SK-N-SH (cell line): ENCODE data around the gene RBM15B. TPM values are rescaled to one million over a fixed set of nuclear protein-coding genes. Genes with fewer than 3 reads are reported as not detected.

Experiments used
- CTCF ChIA-PET: fragments of 300-600, 350-600 bp; formaldehyde crosslinking; extraction: SDS; loops from one replicate; lab custom pipeline; 2021; lab: Yijun Ruan, JAX
- POLR2A ChIA-PET: fragments of 350-600 bp; sonication (Branson Sonifier 250); formaldehyde crosslinking; extraction: SDS; loops from one replicate; lab custom pipeline; 2020; ENCODE audit warnings: antibody characterized with exemption, inconsistent platforms; lab: Yijun Ruan, JAX
- DNase-seq: peaks from one replicate; pipeline ENCODE4 v3.0.0; 2012
- H2AFZ ChIP-seq: fragments of 200-600 bp; sonication (generic); 2 replicates; pipeline ENCODE4 v1.8.1; 2016; ENCODE audit warnings: antibody characterized with exemption, mild to moderate bottlenecking, low read depth
- H3F3A ChIP-seq: fragments of 200-600 bp; sonication (generic); replicated peaks from 2 replicates; pipeline ENCODE3; 2016; ENCODE audit warnings: antibody characterized with exemption, mild to moderate bottlenecking; ENCODE audit not compliant: insufficient read depth
- H3K27ac ChIP-seq, 2 experiments: fragments of 200-500 bp in 1 of 2; fragments of 200-600 bp in 1 of 2; sonication (Bioruptor generic) in 1 of 2; sonication (generic), shearing (Covaris generic) in 1 of 2; 2 replicates each; pipeline versions ENCODE4 v1.5.1 to v1.6.1; 2014 to 2016; ENCODE audit warnings: low read depth in 2 of 2, inconsistent platforms in 1 of 2, low read length in 1 of 2, mild to moderate bottlenecking in 1 of 2, mixed read lengths in 1 of 2
- H3K27me3 ChIP-seq: fragments of 200-600 bp; sonication (generic), shearing (Covaris generic); 2 replicates; pipeline ENCODE4 v1.6.1; 2016; ENCODE audit warnings: mixed run types; ENCODE audit not compliant: insufficient read depth
- H3K36me3 ChIP-seq, 2 experiments: fragments of 200-500 bp in 1 of 2; fragments of 200-600 bp in 1 of 2; sonication (Bioruptor generic) in 1 of 2; sonication (generic) in 1 of 2; replicated peaks in 1 of 2; 2 replicates each; pipeline versions ENCODE3 to v1.5.1; 2014 to 2016; ENCODE audit warnings: low read length in 1 of 2, mild to moderate bottlenecking in 1 of 2; ENCODE audit not compliant: insufficient read depth in 2 of 2, control insufficient read depth in 1 of 2
- H3K4me1 ChIP-seq, 2 experiments: fragments of 200-500 bp in 1 of 2; fragments of 200-600 bp in 1 of 2; sonication (Bioruptor generic) in 1 of 2; sonication (generic), shearing (Covaris generic) in 1 of 2; 2 replicates each; pipeline versions ENCODE4 v1.5.1 to v1.6.1; 2014 to 2016; ENCODE audit warnings: low read depth in 1 of 2, low read length in 1 of 2, mixed run types in 1 of 2; ENCODE audit not compliant: insufficient read depth in 2 of 2, control insufficient read depth in 1 of 2
- H3K4me2 ChIP-seq: fragments of 200-600 bp; sonication (generic), shearing (Covaris generic); 2 replicates; pipeline ENCODE4 v1.6.1; 2017; ENCODE audit warnings: mixed run types
- H3K4me3 ChIP-seq, 2 experiments: fragments of 200-500 bp in 1 of 2; fragments of 200-600 bp in 1 of 2; sonication (Bioruptor generic) in 1 of 2; sonication (generic), shearing (Covaris generic) in 1 of 2; 2 replicates each; pipeline versions ENCODE4 v1.5.1 to v1.8.1; 2014 to 2016; ENCODE audit warnings: low read depth in 2 of 2, inconsistent platforms in 1 of 2, low read length in 1 of 2, mild to moderate bottlenecking in 1 of 2, mixed read lengths in 1 of 2, moderate library complexity in 1 of 2
- H3K79me2 ChIP-seq: fragments of 200-600 bp; sonication (generic); 2 replicates; pipeline ENCODE4 v1.8.1; 2017; ENCODE audit warnings: mild to moderate bottlenecking; ENCODE audit not compliant: insufficient read depth
- H3K9ac ChIP-seq: fragments of 200-600 bp; sonication (generic); 2 replicates; pipeline ENCODE4 v1.6.1; 2017; ENCODE audit warnings: mixed run types
- H3K9me2 ChIP-seq: fragments of 200-600 bp; sonication (generic); 2 replicates; pipeline ENCODE4 v1.6.1; 2017; ENCODE audit warnings: mixed run types
- H3K9me3 ChIP-seq: fragments of 200-600 bp; sonication (generic); 2 replicates; pipeline ENCODE4 v1.6.1; 2017; ENCODE audit warnings: mixed run types, mild to moderate bottlenecking, moderate library complexity
- H4K20me1 ChIP-seq: fragments of 200-600 bp; sonication (generic); 2 replicates; pipeline ENCODE4 v1.6.1; 2017; ENCODE audit warnings: mild to moderate bottlenecking, mixed run types; ENCODE audit not compliant: insufficient read depth
- EP300 ChIP-seq, 2 experiments: IDR thresholded peaks; 2 replicates each; pipeline versions ENCODE4 v1.4.0 to v1.6.1; 2012; ENCODE audit warnings: borderline replicate concordance in 1 of 2, low read depth in 1 of 2, low read length in 1 of 2
- FOSL2 ChIP-seq: IDR thresholded peaks from 2 replicates; pipeline ENCODE4 v1.4.0; 2012; ENCODE audit warnings: low read depth, mild to moderate bottlenecking, moderate library complexity, borderline replicate concordance
- GABPA ChIP-seq: IDR thresholded peaks from 2 replicates; pipeline ENCODE4 v1.4.0; 2012; ENCODE audit warnings: low read depth, mild to moderate bottlenecking
- GATA2 ChIP-seq: sonication (generic); formaldehyde crosslinking; IDR thresholded peaks from 2 replicates; pipeline ENCODE4 v1.5.0; 2020; ENCODE audit warnings: mild to moderate bottlenecking, missing genetic modification reagents
- JUND ChIP-seq: IDR thresholded peaks from 2 replicates; pipeline ENCODE4 v1.4.0; 2012
- MAX ChIP-seq: IDR thresholded peaks from 2 replicates; pipeline ENCODE4 v1.4.0; 2012; ENCODE audit warnings: low read depth
- MEF2A ChIP-seq: IDR thresholded peaks from 2 replicates; pipeline ENCODE4 v1.4.0; 2012; ENCODE audit warnings: low read depth, borderline replicate concordance
- NFIC ChIP-seq: IDR thresholded peaks from 2 replicates; pipeline ENCODE4 v1.4.0; 2012; ENCODE audit warnings: borderline replicate concordance
- NRF1 ChIP-seq: IDR thresholded peaks from 2 replicates; pipeline ENCODE4 v1.6.1; 2012; ENCODE audit warnings: low read depth, mild to moderate bottlenecking, low read length
- RAD21 ChIP-seq: IDR thresholded peaks from 2 replicates; pipeline ENCODE4 v1.6.1; 2012; ENCODE audit warnings: mild to moderate bottlenecking, low read length
- RFX5 ChIP-seq: IDR thresholded peaks from 2 replicates; pipeline ENCODE4 v1.6.1; 2012; ENCODE audit warnings: mild to moderate bottlenecking, improper control_type of control experiment, low read length
- SIN3A ChIP-seq: IDR thresholded peaks from 2 replicates; pipeline ENCODE4 v1.6.1; 2012; ENCODE audit warnings: low read depth, mild to moderate bottlenecking, low read length, moderate library complexity, borderline replicate concordance
- SMC3 ChIP-seq: IDR thresholded peaks from 2 replicates; pipeline ENCODE4 v1.6.1; 2012; ENCODE audit warnings: low read depth, low read length, improper control_type of control experiment
- TCF12 ChIP-seq: IDR thresholded peaks from 2 replicates; pipeline ENCODE4 v1.4.0; 2012
- YY1 ChIP-seq: IDR thresholded peaks from 2 replicates; pipeline ENCODE4 v1.4.0; 2012; ENCODE audit warnings: low read depth, mild to moderate bottlenecking
- WGBS: methylation state at CpG from one replicate; pipeline ENCODE4 v1.1.6; 2017; ENCODE audit warnings: low lambda C conversion rate; 5-methylcytosine and 5-hydroxymethylcytosine counted together
- polyA plus RNA-seq, 3 experiments: library from polyadenylated mRNA; depleted of rRNA; stranded (reverse); fragments of >200 nt; gene quantifications; 2 replicates each; pipeline ENCODE4 v1.2.3, GENCODE V29; 2012
- TF ChIP-seq, protein P1 (sequence below): IDR thresholded peaks from 2 replicates; pipeline ENCODE4 v1.4.0; 2012; ENCODE audit warnings: low read depth, borderline replicate concordance
- TF ChIP-seq, protein P2 (sequence below): IDR thresholded peaks from 2 replicates; pipeline ENCODE4 v1.6.1; 2012; ENCODE audit warnings: mild to moderate bottlenecking, low read depth, low read length, moderate library complexity
- TF ChIP-seq, protein P3 (sequence below): IDR thresholded peaks from 2 replicates; pipeline ENCODE4; 2012

Gene RBM15B
- polyA plus RNA-seq, 1 of the 3 experiments (the other 2 are of a cell fraction) = 17.0 TPM

- H3K27me3 ChIP-seq = no peaks in the 10 kb centered on the region
- no peaks in the 10 kb centered on the region for H3K9me3 ChIP-seq
- H3K79me2 ChIP-seq = peaks cover 59% of the 10 kb centered on the region
- peak overlapping the region; percentile 71 to 93 for H3K27ac ChIP-seq
- H3K4me1 ChIP-seq = peaks cover 21 to 36% of the 10 kb centered on the region in 2 experiments
- no peaks in the 10 kb centered on the region for H3K9me2 ChIP-seq
- H3F3A ChIP-seq = peaks cover 21% of the 10 kb centered on the region
- peaks cover 10% of the 10 kb centered on the region for H4K20me1 ChIP-seq
- peak; percentile 74 for DNase-seq
- peak overlapping the region; percentile 84 to 98 for H3K4me3 ChIP-seq
- H2AFZ ChIP-seq = peak overlapping the region; percentile 94
- 2% methylated on average over 14 of the region's 29 CpGs for WGBS
- ChIA-PET CTCF (interaction anchor here (0.7 to 2.7 kb wide), 5 partner anchors 13 to 768 kb away, joined by 3 to 27 read pairs (median 5); partner anchors contain the start of gene MAPKAPK3), POLR2A (interaction anchor here (0.9 to 2.4 kb wide), 8 partner anchors 10 to 815 kb away, joined by 3 to 12 read pairs (median 6); partner anchors contain the start of genes DCAF1, HEMK1 and MAPKAPK3)
- H3K4me2 ChIP-seq = peak overlapping the region; percentile 80
- H3K36me3 ChIP-seq = peaks cover 15 to 16% of the 10 kb centered on the region in 2 experiments
- TF ChIP-seq GATA2 (CRISPR knock-in tag) = peak; percentile 2; the same call in 1 of the 2 replicates
- TF ChIP-seq TCF12 = no peak
- peak overlapping the region; percentile 94 for H3K9ac ChIP-seq
These were observed 6.9 kb upstream of the RBM15B start for GRCh38 chr3:51384055-51384725.

GRCh38 chr3:51384726-51385473 is 6.2 kb upstream of the RBM15B start, which contains the start of gene MANF:
TSS of gene MANF (plus strand) at chr3:51385291. CDS start at chr3:51385343, 52 bp downstream.
- H3K36me3 ChIP-seq = peaks cover 16 to 23% of the 10 kb centered on the region in 2 experiments
- POLR2A ChIA-PET = interaction anchor here (0.5 to 2.4 kb wide), 13 partner anchors 10 to 994 kb away, joined by 3 to 12 read pairs (median 3); partner anchors contain the start of genes DCAF1, DOCK3, HEMK1 and MAPKAPK3
- H3K4me3 ChIP-seq = peak within 1 kb of the TSS; percentile 84 to 98
- peaks cover 28% of the 10 kb centered on the region for H3F3A ChIP-seq
- peak within 1 kb of the TSS; percentile 71 to 93 for H3K27ac ChIP-seq
- H3K9me2 ChIP-seq = no peaks in the 10 kb centered on the region
- H3K9me3 ChIP-seq = no peaks in the 10 kb centered on the region
- H3K79me2 ChIP-seq = peaks cover 60% of the 10 kb centered on the region
- peak within 1 kb of the TSS; percentile 91 for H3K4me2 ChIP-seq
- H3K4me1 ChIP-seq = peaks cover 21 to 40% of the 10 kb centered on the region in 2 experiments
- peak within 1 kb of the TSS; percentile 94 for H2AFZ ChIP-seq
- H3K27me3 ChIP-seq = no peaks in the 10 kb centered on the region
- WGBS = 0% methylated on average over 22 of the region's 65 CpGs
- peak; percentile 100 for DNase-seq
- H3K9ac ChIP-seq = peak within 1 kb of the TSS; percentile 94
- peaks cover 10% of the 10 kb centered on the region for H4K20me1 ChIP-seq
- CTCF ChIA-PET = interaction anchor here (0.7 to 2.7 kb wide), 7 partner anchors 12 to 768 kb away, joined by 3 to 27 read pairs (median 4); partner anchors contain the start of gene MAPKAPK3
- TF ChIP-seq, protein P1, sequence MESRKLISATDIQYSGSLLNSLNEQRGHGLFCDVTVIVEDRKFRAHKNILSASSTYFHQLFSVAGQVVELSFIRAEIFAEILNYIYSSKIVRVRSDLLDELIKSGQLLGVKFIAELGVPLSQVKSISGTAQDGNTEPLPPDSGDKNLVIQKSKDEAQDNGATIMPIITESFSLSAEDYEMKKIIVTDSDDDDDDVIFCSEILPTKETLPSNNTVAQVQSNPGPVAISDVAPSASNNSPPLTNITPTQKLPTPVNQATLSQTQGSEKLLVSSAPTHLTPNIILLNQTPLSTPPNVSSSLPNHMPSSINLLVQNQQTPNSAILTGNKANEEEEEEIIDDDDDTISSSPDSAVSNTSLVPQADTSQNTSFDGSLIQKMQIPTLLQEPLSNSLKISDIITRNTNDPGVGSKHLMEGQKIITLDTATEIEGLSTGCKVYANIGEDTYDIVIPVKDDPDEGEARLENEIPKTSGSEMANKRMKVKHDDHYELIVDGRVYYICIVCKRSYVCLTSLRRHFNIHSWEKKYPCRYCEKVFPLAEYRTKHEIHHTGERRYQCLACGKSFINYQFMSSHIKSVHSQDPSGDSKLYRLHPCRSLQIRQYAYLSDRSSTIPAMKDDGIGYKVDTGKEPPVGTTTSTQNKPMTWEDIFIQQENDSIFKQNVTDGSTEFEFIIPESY = no peak
- TF ChIP-seq NFIC (no peak), YY1 (peak; percentile 98), EP300 (IDR thresholded peaks at IDR 0.05; ENCODE audit: borderline replicate concordance in 1 of 2, low read depth in 1 of 2, low read length in 1 of 2) (peak in 1 of 2 experiments; percentile 9; a peak in 1 of 4 replicates), SMC3 (no peak), FOSL2 (no peak), TCF12 (no peak), NRF1 (no peak), MEF2A (no peak), GATA2 (CRISPR knock-in tag) (peak; percentile 4; the same call in 1 of the 2 replicates), RFX5 (peak; percentile 83), MAX (peak; percentile 79), JUND (no peak), GABPA (peak; percentile 92), RAD21 (no peak), SIN3A (peak; percentile 14; the same call in 1 of the 2 replicates)
- TF ChIP-seq, protein P2, sequence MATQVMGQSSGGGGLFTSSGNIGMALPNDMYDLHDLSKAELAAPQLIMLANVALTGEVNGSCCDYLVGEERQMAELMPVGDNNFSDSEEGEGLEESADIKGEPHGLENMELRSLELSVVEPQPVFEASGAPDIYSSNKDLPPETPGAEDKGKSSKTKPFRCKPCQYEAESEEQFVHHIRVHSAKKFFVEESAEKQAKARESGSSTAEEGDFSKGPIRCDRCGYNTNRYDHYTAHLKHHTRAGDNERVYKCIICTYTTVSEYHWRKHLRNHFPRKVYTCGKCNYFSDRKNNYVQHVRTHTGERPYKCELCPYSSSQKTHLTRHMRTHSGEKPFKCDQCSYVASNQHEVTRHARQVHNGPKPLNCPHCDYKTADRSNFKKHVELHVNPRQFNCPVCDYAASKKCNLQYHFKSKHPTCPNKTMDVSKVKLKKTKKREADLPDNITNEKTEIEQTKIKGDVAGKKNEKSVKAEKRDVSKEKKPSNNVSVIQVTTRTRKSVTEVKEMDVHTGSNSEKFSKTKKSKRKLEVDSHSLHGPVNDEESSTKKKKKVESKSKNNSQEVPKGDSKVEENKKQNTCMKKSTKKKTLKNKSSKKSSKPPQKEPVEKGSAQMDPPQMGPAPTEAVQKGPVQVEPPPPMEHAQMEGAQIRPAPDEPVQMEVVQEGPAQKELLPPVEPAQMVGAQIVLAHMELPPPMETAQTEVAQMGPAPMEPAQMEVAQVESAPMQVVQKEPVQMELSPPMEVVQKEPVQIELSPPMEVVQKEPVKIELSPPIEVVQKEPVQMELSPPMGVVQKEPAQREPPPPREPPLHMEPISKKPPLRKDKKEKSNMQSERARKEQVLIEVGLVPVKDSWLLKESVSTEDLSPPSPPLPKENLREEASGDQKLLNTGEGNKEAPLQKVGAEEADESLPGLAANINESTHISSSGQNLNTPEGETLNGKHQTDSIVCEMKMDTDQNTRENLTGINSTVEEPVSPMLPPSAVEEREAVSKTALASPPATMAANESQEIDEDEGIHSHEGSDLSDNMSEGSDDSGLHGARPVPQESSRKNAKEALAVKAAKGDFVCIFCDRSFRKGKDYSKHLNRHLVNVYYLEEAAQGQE = no peak
- TF ChIP-seq, protein P3, sequence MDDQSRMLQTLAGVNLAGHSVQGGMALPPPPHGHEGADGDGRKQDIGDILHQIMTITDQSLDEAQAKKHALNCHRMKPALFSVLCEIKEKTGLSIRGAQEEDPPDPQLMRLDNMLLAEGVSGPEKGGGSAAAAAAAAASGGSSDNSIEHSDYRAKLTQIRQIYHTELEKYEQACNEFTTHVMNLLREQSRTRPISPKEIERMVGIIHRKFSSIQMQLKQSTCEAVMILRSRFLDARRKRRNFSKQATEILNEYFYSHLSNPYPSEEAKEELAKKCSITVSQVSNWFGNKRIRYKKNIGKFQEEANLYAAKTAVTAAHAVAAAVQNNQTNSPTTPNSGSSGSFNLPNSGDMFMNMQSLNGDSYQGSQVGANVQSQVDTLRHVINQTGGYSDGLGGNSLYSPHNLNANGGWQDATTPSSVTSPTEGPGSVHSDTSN = peak; percentile 47; the same call in 1 of the 2 replicates
